HG02642 (cell line): Measurements from ENCODE around the gene KCNIP1.

Source experiments
- ATAC-seq: cut with Tn5 transposase; IDR thresholded peaks from one replicate; pipeline ENCODE4 v1.9.1; 2021; ENCODE audit warnings: mild to moderate bottlenecking; ENCODE audit not compliant: unreplicated experiment, poor library complexity

Gene KCNIP1

DNA sequence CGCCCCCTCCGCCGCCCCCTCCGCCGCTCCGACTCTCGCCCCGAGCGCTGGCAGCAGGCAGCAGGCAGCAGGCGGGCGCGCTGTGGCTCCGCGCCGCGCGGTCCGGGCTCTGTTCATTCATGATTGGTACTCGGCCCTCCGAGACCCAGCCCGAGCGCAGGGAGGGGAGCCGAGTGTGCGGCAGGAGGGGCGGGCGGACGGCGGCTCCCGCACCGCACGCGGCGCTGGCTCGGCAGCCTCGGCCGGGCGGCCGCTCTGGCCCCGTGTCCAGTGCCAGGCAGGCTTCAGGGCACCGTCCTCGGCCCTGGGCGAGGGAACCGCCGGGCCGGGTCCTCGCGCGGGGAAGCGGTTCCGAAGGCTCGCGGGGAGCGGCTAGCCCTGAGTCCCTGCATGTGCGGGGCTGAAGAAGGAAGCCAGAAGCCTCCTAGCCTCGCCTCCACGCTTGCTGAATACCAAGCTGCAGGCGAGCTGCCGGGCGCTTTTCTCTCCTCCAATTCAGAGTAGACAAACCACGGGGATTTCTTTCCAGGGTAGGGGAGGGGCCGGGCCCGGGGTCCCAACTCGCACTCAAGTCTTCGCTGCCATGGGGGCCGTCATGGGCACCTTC, at the start of gene KCNIP1:
TSS of gene KCNIP1 (plus strand) at position 31 of the 607 bp plus-strand sequence.
- no peak for ATAC-seq

DNA sequence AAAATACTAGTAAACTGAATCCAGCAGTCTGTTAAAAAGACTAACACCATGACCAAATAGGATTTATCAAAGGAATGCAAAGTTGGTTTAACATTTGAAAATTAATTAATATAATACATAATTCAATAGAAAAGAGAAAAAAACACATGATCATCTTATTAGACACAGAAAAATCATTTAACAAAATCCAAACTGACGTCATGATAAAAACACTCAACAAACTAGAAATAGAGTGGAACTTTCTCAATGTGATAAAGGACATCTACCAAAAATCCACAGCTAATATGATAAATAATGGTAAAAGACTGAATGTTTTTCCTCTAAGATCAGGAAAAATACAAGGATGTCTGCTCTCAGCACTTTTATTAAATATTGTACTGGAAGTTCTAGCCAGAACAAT, 40.4 kb upstream of the KCNIP1 start:
- ATAC-seq = no peak

DNA sequence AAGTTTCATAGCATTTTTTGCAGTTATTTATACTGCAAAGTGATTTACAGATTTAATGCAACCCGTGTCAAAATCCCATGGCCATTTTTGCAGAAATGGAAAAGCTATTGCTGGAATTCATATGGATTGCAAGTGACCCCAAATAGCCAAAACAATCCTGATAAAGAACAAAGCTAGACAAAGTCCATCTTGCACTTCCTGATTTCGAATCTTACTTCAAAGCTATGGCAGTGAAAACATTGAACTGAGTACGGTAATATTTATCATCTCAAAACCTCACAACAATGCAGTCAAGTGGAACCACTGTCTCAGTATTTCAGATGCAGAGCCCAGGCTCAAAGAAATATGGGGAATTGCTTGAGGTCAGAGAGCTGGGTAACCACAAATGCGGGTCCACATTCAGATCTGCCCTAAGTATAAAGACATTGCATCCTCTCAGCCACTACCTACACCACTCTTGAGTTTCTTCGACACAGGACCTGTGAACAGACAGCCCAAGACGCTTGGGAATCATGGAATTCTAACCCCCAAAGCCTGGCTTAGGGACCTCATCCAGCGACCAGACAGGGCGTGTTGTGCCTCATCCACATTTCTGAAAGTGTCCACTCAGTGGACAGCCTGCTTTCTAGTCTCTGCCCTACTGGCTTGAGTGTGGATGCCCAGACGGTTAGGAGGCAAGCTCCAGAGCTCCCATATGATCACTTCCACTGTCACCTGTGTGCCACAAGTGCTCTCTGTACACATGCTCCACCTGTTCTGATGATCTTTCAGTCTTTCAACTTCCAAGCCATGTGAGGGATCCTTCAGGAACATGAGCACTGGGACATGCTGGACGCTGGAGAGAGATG, 39.3 kb upstream of the KCNIP1 start:
- ATAC-seq = no peak

DNA sequence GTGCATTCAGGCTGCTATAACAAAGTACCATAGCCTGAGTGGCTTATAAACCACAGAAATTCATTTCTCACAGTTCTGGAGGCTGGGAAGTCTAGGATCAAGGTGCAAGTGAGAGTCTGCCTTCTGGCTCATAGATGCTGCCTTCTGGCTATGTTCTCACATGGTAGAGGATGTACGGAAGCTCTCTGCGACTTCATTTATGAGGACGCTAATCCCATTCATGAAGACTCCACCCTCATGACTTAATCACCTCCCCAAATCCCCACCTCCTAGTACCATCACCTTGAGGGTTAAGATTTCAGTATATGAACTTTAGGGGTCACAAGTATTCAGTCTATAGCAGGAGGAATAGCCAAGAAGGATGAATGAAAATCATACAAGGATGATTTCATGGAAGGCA, 37.3 kb upstream of the KCNIP1 start:
- ATAC-seq = no peak

DNA sequence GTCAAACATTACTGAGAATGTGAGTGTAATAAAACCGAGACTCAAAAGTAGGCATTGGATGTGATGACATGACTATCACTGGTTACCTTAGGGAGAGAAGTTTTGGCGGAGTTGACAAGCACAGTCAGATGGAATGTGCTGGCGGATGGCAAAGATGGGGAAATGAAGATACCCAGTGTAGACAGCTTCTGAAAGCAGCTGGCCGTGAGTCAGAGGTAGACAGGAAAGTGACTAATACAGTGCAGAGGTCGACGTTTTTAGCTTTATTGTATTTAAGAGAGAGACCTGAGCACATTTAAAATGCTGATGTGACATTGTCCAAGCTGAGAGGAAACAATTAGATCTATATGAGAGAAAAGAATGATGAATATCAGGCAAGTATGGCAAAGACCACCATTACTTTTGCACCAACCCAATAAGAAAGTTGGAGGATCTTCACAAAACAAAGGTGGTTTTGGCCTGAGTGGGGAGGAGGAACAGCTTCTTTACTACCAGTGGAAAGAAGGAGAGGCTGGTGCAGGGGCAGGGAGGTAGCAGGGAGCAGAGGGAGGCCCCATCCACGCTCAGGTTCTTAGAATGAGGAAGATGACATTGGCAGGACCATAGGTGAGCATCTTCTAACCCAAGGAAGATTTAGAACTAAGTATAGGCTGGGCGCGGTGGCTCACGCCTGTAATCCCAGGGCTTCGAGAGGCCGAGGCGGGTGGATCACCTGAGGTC, 36.7 kb upstream of the KCNIP1 start:
- ATAC-seq = no peak

DNA sequence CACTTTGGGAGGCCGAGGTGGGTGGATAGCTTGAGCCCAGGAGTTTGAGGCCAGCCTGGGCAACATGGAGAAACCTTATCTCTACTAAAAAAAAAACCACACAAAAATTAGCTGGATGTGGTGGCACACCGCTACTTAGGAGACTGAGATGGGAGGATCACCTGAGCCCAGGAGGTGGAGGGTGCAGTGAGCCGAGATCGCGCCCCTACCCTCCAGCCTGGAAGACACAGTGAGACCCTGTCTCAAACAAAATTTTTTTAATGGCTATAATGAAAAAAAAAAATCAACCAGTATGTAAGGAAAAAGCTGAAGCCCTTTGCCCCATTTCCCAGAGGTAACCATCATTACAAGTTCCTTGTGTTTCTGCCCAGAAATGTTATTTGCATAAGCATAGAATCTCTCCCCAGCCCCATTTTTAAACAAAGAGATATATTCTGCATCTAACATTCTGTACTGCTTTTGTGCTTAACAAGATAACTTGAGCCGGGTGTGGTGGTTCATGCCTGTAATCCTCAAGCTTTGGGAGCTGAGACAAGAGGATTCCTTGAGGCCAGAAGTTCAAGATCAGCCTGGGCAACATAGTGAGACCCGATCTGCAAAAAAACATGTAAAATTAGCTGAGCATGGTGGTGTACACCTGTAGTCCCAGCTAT, 35.1 kb upstream of the KCNIP1 start:
- ATAC-seq = no peak

DNA sequence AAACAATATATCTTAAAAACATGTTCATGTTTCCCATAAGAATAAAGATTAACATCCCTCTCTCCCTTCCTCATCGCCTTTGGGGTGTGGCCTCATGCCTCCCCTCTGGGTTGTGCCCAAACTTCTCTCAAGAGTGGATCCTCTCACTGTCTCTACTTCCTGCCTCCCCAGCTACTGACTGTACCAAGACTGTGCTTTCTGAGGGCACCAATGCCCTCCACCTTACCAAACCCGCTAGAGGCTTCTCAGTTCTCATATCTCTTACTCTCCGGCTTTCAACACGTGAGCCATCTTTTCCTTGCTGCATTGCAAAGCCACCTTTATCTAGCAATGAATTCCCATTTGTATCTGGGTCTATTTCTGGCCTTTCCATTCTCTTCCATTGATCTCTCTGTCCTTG, 34.4 kb upstream of the KCNIP1 start:
- no peak for ATAC-seq

DNA sequence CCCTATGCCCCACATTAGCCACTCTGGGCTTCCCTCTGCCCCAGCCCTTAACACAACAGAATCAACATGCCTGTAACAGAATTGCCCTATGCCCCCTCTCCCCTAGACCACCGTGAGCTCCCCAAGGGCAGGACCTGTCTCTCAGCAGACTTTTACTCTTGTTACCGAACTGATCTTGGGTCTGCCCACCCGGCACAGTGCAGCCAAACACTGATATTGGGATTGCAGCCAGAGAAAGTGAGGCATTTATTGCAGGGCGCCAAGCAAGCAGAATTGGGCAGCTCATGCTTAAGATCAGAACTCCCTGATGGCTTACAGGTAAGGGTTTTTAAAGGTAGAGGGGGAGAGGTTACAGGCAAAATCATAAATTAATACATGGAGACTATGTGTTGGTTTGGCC, 33.5 kb upstream of the KCNIP1 start:
- no peak for ATAC-seq

DNA sequence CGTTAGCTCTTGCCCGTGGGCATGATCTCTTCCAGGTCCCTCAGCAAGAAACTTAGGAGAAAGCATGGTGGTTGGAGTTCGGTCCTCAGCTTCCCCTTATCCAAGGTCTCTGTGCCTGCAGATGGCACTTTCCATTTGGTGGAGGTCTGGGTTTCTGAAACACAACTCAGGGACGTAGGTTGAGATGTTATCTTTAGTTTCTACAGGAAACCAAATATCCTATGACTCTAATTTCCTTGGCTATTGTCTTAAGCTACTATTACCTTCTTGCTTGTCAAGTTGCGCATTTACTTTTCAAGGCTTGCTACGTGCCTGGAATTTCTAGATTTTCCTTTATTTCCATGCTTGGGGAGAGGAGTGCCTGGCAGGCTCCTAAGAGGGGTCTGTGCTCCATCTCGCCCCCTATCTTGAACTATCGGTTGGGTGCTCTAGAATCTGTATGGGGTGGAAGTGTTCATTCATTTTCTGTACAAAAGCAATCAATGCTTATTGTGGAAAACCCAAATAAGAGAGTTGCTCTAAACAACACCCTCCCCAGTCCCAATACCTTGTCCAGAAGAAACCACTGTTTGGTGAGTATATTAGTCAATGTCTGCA, 32.9 kb upstream of the KCNIP1 start:
- no peak for ATAC-seq

DNA sequence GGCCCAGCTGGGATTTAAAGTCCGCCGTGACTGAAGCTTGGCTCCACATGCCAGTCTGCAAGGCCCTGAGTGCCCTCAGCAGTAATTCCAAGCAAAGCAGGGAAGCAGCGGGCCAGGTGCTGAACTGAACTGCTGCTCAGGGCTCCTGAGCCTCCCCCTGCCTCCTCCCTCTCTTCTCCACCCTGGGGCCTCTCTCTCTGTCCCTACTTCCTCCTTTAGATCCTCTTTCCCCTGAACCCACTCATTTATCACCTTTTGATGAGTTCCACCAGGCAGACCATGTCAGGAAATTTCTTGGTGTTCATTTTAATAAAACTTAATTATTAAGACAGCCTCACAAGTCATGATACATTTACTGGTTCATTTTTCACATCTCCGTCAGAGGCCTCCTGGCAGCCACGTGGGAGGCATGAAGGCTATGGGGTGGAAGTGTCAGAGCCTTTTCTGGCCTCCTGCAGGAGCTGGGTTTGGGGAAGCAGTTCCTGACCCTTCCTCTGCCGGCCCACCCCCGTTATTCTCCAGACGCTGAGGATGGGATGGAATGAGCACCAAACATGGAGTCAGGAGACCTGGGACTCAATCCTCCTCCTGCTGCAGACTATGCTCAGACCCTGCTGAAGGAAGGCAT, 32.2 kb upstream of the KCNIP1 start:
- no peak for ATAC-seq

DNA sequence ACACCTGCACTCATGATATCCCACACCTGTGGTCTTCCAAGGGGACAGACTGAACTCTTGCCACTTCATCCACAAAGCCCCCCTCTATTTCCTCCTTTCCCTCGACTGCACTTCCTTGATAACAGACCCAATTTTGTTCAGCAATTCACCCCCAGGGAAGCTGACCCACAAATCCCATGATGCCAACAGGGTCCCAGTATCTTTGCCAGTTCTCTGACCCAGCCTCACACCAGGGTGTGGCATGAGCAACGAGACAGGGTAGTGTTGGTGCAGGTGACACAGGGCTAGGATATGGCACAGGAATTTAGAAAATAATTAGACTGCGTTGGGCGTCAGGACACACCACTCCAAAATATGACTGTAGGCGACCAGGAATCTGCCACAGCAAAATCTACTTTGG, 30.2 kb upstream of the KCNIP1 start:
- ATAC-seq = no peak

DNA sequence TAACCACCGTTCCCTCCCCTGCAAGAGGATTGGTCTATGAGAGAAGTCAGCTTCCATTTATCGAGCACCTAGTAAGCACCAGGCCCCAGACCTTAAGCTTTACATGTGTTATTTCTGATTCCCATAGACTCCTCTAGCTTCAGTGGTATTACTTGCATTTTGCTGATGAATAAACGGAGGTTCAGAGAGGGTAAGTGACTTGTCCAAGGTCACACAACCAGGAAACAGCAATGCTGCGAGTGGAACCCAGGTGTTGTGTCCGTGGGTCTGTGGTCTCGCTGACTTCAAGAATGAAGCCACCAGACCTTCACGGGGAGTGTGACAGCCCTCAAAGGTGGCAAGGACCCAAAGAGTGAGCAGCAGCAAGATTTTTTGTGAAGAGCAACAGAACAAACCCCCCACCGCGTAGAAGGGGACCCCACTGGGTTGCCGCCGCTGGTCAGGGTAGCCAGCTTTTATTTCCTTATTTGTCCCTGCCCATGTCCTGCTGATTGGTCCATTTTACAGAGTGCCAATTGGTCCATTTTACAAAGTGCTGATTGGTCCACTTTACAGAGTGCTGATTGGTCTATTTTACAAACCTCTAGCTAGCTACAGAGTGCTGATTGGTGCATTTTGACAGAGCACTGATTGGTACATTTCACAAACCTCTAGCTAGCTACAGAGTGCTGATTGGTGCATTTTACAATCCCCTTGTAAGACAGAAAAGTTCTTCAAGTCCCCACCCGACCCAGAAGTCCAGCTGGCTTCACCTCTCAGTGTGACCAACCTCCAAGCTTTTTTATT, 29.1 kb upstream of the KCNIP1 start:
- no peak for ATAC-seq

DNA sequence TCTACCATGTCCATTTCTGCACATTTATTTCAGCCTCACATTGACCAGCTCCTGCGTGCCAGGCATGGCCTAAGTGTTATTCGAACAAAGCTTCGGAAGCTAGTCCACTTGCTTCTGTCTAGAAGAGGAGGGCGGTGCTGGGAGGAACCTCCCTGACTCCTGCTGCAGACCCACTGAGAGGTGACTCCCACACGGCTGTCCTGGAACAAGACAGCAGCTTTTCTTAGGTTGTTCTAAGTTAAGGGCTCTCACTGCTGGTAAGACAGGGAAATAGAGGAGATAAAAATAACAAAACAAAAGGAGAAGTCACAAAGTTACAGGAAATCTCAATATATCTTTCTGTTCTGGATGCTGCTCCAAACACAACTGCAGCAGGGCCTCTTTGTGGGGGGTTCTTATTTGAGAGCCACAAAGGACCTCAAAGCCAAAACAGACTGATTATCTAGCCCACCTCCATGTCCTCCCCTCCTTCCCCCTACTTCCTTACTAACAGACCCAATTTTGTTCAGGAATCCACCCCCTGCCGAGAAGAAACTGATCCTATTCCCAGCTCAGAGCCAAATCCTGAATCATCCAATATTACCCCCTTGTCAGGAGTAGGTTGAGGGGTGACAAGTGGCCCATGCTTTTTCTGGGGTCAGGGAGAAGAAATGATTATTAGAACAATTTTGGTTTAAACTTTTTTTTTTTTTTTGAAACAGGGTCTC, 28.4 kb upstream of the KCNIP1 start:
- no peak for ATAC-seq

DNA sequence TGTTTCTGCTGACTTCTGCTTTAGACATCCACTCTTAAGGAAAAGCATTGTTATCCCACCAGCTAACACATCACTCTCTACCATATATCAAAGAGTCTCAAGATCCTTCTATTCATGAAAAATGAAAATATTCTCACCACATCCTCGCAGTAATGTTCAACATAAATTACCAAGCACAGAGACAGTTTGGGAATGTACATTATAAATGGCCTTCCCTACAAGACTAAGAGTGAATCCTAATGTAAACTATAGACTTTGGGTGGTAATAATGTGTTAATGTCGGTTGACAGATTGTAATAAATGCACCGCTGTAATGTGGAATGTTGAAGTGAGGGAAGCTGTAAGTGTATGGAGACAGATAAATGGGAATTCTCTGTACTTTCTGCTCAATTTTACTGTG, 27.1 kb upstream of the KCNIP1 start:
- no peak for ATAC-seq

DNA sequence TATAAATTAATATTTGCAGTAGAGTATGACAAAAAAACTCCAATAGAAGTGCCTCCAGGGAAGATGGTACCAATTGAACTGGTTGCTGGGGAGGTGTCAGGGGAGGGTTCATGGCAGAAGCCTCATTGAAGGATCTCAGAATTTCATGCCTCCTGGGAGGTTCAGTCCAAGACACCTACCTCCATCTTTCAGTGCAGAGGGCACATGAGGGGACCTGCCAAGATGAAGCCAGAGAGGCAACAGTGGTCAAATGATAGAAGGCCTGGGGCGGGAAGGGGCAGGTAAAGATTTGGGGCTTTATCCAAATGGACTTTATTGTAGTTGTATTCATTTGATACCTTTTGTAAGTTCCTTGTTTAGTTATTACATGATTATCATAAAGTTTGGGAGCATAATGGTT, 25.9 kb upstream of the KCNIP1 start:
- no peak for ATAC-seq

DNA sequence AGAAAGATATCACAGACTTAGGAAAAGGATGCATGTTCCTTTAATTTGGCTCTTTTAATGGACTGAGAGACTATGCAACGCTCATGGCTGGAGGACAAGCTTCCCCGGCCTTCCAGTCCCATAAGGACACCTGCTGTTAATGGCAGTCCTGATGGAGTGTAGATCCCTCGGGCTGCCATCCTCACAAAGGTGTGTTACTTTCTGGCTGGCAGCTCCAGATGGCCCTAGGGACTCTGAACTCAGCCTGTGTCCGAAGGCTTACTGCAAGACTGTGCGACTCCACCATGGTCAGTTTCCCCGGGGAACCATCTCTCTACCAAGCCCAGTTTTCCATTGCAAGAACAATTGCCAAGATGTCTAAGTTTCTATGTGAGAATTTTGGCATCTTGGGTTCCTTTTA, 25.5 kb upstream of the KCNIP1 start:
- no peak for ATAC-seq

DNA sequence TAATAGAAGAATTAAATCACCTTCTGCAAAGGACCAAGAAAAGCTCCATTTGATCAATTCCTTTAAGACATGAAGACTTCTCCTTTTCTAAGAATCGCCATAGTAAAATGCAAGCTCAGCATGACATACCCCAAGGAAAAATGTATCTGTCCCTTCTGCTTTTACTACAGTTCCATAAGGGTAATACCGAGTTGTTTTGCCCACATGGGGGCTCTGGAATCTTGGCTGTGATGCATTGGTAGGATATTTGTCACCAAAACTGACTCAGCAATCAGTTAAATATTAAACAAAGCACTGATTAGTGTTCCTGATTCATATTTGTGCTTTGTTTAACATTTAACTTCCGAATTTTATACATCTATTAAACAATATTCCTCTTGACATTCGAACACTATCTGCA, 24.3 kb upstream of the KCNIP1 start:
- ATAC-seq = no peak

DNA sequence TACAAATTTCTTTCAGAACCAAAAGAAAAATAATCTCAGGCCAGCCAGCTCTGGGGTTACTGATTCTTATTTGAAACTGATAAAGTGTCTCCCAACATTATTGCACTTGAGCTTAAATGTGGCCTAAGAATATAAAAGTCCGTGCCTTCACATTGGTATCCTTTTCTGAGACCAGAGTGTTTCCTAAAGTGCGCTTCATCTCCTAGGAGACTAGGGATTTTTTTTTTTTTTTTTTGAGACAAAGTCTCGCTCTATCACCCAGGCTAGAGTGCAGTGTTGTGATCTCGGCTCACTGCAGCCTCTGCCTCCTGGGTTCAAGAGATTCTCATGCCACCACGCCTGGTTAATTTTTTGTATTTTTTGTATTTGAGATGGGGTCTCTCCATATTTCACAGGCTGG, 23.6 kb upstream of the KCNIP1 start:
- no peak for ATAC-seq

DNA sequence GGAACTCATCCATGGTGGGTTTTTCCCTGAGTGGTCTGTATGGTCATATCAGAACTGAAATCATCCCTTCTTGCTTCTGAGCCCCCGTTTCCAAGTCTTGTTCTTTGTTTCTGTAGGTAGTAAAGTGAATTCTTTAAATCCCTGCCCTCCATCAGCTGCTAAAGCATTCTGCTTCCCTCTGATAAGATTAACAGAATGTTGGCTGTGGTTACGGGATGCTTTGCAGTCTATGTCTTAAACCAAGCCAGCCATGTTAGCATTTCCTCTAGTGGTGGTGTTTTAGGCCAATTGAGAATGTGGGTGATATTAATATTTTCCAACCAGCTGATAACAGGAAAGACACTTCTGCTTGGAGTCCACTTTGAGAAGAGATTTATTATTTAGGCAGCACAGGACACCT, 22.0 kb upstream of the KCNIP1 start:
- ATAC-seq = no peak
